ENCODE results near the gene BTBD2. TPM values are rescaled to one million over a fixed set of nuclear protein-coding genes. Genes with fewer than 3 reads are reported as not detected.
A peak's percentile ranks its signal among the peaks of the same experiment; 100 is the strongest.

Gene BTBD2
- total and polyA plus RNA-seq, 2 donors (not counting 1 experiment from before 2014, with no cell fraction given) = 75.2 to 85.6 TPM

- Mint-ChIP-seq H3K4me1 (peaks cover 49% of the 10 kb centered on the region), H3K4me3 (peak overlapping the region; percentile 95), H3K27ac (peak overlapping the region; percentile 95), H3K27me3 (no peaks in the 10 kb centered on the region), H3K9me3 (ENCODE audit: insufficient read depth) (no peaks in the 10 kb centered on the region)
- Histone ChIP-seq H3K9ac (ENCODE audit: low read length) (peak overlapping the region; percentile 89), H3K36me3 (replicated peaks in 1 of 2; ENCODE audit: control extremely low read depth in 1 of 2, control insufficient read depth in 1 of 2, extremely low read depth in 1 of 2, insufficient read depth in 2 of 2, low read length in 1 of 2) (no peaks in the 10 kb centered on the region), H3K4me3 (ENCODE audit: control extremely low read depth in 1 of 5, extremely low read depth in 1 of 5, insufficient read depth in 1 of 5, low read depth in 2 of 5, low read length in 4 of 5) (peak overlapping the region; percentile 59 to 94 (median 84)), H3K79me2 (ENCODE audit: control insufficient read depth, insufficient read depth, low read length) (peaks cover 61% of the 10 kb centered on the region), H3K27ac (ENCODE audit: low read length in 2 of 2) (peak overlapping the region; percentile 92 to 97), H3K4me2 (replicated peaks; ENCODE audit: low read depth, low read length, poor library complexity, severe bottlenecking) (peak overlapping the region; percentile 98), H4K20me1 (ENCODE audit: control insufficient read depth, insufficient read depth, low read length, poor library complexity, severe bottlenecking) (no peaks in the 10 kb centered on the region), H2AFZ (ENCODE audit: insufficient read depth, low read depth, low read length, poor library complexity, severe bottlenecking) (peak overlapping the region; percentile 87), H3K4me1 (ENCODE audit: control insufficient read depth in 2 of 2, insufficient read depth in 2 of 2, low read length in 2 of 2) (peaks cover 36 to 74% of the 10 kb centered on the region in 2 donors), H3K27me3 (replicated peaks in 1 of 4; ENCODE audit: control extremely low read depth in 1 of 4, control insufficient read depth in 3 of 4, insufficient read depth in 4 of 4, low read length in 3 of 4) (no peaks in the 10 kb centered on the region), H3K9me3 (ENCODE audit: control extremely low read depth in 1 of 3, control insufficient read depth in 2 of 3, insufficient read depth in 1 of 3, low read length in 2 of 3) (no peaks in the 10 kb centered on the region)
- no peak for TF ChIP-seq EZH2 (IDR thresholded peaks at IDR 0.05; ENCODE audit: borderline replicate concordance, insufficient read depth, low read depth, low read length, poor library complexity, severe bottlenecking)
- TF ChIP-seq, protein P1, sequence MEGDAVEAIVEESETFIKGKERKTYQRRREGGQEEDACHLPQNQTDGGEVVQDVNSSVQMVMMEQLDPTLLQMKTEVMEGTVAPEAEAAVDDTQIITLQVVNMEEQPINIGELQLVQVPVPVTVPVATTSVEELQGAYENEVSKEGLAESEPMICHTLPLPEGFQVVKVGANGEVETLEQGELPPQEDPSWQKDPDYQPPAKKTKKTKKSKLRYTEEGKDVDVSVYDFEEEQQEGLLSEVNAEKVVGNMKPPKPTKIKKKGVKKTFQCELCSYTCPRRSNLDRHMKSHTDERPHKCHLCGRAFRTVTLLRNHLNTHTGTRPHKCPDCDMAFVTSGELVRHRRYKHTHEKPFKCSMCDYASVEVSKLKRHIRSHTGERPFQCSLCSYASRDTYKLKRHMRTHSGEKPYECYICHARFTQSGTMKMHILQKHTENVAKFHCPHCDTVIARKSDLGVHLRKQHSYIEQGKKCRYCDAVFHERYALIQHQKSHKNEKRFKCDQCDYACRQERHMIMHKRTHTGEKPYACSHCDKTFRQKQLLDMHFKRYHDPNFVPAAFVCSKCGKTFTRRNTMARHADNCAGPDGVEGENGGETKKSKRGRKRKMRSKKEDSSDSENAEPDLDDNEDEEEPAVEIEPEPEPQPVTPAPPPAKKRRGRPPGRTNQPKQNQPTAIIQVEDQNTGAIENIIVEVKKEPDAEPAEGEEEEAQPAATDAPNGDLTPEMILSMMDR (IDR thresholded peaks at IDR 0.05) = no peak
- ChIA-PET POLR2A (interaction anchor here (0.5 to 4.3 kb wide), 9 partner anchors 9 to 1345 kb away, joined by 3 to 41 read pairs (median 4); partner anchors contain the start of genes IZUMO4, MKNK2 and MOB3A), CTCF (interaction anchor here (1.0 to 1.2 kb wide), 2 partner anchors 9 to 27 kb away, joined by 3 to 4 read pairs; no protein-coding TSS in a partner anchor)
- intact Hi-C loops (cut with micrococcal nuclease) = loop anchor here (1.0 kb wide), 2 partner anchors 10 to 35 kb away; partner anchors contain the start of genes IZUMO4, MKNK2 and MOB3A
- DNase-seq (no peak), ATAC-seq (ENCODE audit: low read depth) (peak; percentile 48)
- under 1% methylated on average over 55 of the region's 55 CpGs for WGBS (ENCODE audit: insufficient coverage)
These were observed 45.5 kb upstream of the BTBD2 start for GRCh38 chr19:2060884-2061494.

Measured in B cell (primary cell).